Measurements from ENCODE around the gene SLC1A7.

The SLC1A7 gene

DNA sequence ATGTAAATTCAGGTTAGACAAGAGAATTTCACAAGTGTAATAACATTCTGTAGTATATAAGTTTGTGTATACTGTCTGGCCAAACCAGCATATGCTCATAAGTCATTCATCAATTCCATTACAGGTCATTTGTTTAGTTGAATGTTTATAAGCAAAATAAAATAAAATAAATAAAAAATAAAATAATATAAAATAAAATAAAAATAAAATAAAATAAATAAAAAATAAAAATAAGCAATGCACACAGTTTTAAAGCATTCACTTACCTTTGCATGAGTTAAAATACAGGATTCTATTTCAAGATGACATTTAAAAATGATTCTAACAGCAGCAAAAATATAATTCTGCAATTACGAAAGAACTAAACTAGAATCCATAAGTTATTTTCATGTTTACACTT lies 70.5 kb downstream of the SLC1A7 start:
- in situ Hi-C loops (cut with HindIII; ENCODE audit: low pct_ligation_motif_present, low pct_unique_long_range_greater_than_20kb, low sequenced_read_pairs) = no loop called here
- no peak for DNase-seq

DNA sequence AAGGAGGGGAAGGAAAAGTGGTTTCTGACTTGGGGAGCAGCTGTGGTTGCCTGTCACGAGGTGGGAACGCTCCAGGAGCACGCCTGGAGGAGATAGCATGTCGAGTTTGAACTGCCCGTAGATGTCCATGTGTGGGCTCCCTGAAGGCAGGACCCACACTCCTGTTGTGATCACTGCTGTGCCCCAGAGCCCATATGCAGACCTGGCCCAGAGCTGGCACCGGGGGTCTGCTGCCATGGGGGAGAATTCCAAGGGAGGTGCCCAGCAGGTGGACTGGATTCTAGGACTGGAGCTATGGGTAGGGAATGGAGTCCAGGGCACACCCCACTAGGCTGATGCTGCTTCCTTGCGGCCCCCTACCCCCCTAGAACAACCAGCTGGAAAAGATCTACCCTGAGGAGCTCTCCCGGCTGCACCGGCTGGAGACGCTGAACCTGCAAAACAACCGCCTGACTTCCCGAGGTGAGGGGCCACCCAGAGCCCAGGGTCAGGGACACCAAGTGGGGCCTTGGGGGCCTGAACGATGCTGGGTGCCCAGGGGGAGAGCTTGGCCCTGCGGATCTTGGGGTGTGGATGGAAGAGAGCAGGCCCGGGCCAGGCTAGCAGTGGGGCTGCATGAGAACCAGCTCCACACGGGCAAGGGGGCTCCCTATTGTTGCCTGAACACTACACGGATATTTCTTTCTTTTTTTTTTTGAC lies 71.1 kb downstream of the SLC1A7 start:
- in situ Hi-C loops (cut with HindIII; ENCODE audit: low pct_ligation_motif_present, low pct_unique_long_range_greater_than_20kb, low sequenced_read_pairs) = no loop called here
- DNase-seq = no peak

DNA sequence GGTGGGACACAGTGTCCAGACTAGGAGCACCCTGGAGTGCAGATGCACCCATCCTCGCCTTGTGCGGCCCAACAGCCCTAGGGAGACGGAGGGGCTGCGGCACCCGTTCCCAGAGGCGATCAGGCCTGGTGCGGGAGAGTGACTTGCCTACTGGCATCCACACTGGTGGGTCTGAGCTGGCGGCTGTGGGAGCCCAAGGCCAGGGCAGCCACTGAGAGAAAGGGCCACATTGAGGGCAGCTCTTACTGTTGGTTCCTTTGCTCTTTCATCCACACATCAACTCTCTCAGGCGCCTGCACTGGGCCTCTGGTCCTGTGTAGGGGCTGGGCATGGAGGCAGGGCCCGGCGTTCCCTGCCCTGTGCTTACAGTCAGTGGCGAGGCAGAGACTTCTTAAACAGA lies 71.8 kb downstream of the SLC1A7 start:
- in situ Hi-C loops (cut with HindIII; ENCODE audit: low pct_ligation_motif_present, low pct_unique_long_range_greater_than_20kb, low sequenced_read_pairs) = no loop called here
- no peak for DNase-seq

DNA sequence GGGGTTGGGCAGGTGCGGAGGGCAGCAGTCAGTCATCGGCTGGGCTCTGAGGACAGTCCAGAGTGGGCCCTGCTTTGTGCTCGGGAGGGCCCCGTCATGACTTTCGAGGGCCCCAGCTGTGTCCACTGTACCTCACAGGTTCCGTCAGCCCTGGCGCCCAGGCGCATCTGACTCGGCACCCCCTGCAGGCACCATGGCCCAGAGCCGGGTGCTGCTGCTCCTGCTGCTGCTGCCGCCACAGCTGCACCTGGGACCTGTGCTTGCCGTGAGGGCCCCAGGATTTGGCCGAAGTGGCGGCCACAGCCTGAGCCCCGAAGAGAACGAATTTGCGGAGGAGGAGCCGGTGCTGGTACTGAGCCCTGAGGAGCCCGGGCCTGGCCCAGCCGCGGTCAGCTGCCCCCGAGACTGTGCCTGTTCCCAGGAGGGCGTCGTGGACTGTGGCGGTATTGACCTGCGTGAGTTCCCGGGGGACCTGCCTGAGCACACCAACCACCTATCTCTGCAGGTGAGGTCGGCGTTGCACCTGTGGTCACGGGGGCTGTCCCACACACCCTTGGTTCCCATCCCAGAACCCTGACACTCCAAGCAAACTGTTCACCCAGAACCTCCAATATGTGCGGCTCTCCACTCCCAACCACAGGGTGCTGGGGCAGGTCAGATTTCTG lies 72.6 kb downstream of the SLC1A7 start:
- in situ Hi-C loops (cut with HindIII; ENCODE audit: low pct_ligation_motif_present, low pct_unique_long_range_greater_than_20kb, low sequenced_read_pairs) = no loop called here

DNA sequence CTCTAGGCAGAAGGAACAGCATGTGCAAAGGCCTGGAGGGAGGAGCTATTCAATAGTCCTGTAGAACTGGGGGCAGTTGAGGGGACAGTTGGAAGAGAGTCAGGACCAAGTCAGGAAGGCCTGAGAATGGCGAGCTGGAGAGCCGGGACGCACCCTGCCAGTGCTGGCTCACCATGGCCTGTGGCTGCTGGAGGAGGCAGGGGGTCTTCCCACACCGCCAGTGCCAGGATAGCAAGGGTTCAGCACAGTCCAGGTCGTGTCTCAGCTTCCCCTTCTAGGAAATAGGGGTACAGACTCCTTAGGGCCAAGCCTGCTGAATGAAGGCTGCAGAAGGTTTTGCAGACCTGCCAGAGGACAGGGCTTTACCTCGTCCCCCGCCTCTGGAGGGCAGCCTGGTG lies 73.2 kb downstream of the SLC1A7 start:
- no peak for DNase-seq
- in situ Hi-C loops (cut with HindIII; ENCODE audit: low pct_ligation_motif_present, low pct_unique_long_range_greater_than_20kb, low sequenced_read_pairs) = no loop called here

More for the DNA sequence above, 72.6 kb downstream of the SLC1A7 start:
- no peak for DNase-seq

DNA sequence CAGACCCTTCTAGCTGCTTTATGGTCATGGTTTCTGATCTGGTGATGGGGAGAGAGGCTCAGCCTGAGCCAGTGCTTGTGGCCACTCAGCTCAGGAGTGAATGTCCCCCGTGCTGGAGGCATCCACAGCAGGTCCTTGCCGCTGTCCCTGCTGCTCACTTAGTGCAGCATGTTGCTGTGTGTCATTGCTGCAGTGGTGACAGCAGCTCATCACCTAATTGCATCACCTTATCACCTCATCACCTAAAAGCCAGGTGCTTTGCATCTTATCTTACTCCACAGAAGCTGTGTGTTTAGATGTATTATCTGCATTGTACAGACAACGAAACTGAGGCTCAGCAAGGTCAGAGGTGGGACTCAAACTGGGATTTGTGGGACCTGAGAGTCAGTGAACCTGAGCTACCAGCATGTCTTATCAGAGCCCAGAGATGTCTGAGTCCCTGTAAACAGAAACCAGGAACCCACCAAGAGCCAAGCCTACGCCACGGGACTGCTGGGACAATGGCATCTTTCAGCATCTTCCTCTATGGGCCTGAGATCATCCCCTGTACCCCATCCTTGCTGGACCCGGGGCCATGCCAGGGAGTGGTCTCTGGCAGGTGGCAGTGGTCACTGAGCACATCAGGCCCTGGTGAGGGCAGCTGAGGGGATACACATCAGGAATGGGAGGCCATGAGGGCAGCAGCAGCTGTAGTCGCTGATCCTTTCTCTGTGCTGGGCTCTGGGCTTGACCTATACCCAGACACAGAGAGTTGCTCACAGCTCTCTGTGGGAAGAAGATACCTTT lies 73.9 kb downstream of the SLC1A7 start:
- no peak for DNase-seq
- in situ Hi-C loops (cut with HindIII; ENCODE audit: low pct_ligation_motif_present, low pct_unique_long_range_greater_than_20kb, low sequenced_read_pairs) = no loop called here

DNA sequence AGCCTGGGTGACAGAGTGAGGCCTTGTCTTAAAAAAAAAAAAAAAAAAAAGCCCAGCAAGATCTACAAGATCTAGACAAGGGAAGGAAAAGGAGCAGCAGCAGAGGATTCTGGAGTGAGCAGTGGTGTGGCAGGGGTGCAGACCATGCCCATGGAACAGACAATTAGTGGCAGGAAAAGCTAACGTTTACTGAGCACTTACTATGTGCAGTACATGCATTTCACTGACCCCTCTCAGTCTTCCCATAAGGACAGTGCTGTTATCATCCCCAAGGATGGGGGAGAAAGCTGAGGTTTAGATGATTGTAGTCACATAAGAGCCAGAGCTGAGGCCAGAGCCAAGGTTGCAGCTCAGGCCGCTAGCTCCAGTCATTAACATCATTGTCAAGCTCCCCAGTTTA lies 74.6 kb downstream of the SLC1A7 start:
- no peak for DNase-seq
- in situ Hi-C loops (cut with HindIII; ENCODE audit: low pct_ligation_motif_present, low pct_unique_long_range_greater_than_20kb, low sequenced_read_pairs) = no loop called here

DNA sequence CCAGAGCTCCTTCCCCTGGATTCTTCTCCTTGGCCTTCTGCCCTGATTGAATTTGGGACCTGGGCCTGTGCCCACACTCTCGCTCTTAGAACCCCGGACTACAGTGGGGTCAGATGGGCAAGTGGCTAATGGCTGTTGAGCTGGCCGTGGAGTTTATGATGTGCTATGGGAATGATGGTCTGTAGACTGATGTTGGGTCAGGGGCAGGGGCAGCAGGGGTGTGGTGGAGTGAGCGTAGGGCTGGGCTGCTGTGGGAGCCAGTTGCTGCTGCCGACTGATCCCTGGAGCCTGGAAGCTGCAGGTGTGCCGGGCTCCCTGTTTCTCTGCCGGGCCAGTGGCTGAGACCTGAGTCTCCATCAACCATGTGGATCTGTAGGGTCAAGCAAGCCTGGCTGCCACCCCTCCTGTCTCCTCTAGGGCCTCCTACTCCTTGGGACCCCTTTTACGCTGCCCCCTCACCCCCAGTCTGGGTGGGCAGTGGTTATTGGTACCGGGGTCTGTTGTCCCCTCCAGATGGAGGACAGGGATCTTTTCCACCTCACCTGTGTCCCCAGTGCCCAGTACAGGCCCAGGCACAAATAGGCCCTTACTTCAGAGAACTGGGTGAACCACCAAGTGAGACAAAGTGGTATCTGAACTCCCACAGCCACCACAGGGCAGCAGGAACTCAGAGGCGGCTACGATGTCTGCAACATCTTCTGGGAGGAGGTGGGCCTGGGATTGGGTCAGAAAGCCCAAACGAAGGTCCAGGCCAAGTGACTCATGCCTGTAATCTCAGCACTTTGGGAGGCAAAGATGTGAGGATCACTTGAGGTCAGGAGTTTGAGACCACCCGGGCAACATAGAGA lies 75.3 kb downstream of the SLC1A7 start:
- in situ Hi-C loops (cut with HindIII; ENCODE audit: low pct_ligation_motif_present, low pct_unique_long_range_greater_than_20kb, low sequenced_read_pairs) = no loop called here
- no peak for DNase-seq

DNA sequence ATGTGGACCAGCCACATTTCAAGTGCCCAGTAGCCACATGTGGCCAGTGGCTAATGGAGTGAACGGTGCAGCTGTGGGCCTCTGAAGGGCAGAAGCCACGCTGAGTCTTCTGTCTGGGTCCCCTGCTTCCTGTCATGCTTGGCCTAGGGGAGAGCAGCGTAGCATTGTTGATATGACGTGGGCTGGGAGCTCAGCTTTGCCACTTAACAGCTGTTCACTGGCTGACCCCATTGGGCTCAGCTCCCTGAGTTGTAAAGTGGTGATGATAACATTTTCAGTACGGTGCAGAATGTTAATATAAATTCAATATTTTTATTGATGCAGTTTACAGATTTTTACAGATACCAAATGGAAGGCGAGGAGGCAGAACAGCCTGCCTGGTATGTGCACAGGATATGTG lies 76.0 kb downstream of the SLC1A7 start:
- in situ Hi-C loops (cut with HindIII; ENCODE audit: low pct_ligation_motif_present, low pct_unique_long_range_greater_than_20kb, low sequenced_read_pairs) = no loop called here
- no peak for DNase-seq

DNA sequence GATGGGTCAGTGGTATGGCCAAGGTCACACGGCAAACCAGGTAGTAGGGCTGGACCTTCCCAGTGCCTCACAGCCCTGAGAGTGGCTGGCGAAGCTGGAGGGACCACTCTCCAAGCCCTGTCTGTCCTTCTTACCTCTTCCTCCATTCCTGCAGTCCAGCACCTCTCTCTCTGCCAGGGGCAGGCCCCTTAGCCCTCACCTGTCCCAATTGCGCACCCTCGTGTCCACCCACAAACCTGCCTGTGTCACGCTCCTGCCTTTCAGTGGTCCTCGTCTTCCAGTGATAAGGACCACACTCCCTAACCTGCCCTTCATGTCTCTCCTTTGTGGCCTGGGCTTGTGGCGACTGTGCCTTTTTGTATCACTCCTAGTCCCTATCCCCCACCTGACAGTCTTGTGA lies 77.0 kb downstream of the SLC1A7 start:
- in situ Hi-C loops (cut with HindIII; ENCODE audit: low pct_ligation_motif_present, low pct_unique_long_range_greater_than_20kb, low sequenced_read_pairs) = no loop called here
- DNase-seq = no peak

DNA sequence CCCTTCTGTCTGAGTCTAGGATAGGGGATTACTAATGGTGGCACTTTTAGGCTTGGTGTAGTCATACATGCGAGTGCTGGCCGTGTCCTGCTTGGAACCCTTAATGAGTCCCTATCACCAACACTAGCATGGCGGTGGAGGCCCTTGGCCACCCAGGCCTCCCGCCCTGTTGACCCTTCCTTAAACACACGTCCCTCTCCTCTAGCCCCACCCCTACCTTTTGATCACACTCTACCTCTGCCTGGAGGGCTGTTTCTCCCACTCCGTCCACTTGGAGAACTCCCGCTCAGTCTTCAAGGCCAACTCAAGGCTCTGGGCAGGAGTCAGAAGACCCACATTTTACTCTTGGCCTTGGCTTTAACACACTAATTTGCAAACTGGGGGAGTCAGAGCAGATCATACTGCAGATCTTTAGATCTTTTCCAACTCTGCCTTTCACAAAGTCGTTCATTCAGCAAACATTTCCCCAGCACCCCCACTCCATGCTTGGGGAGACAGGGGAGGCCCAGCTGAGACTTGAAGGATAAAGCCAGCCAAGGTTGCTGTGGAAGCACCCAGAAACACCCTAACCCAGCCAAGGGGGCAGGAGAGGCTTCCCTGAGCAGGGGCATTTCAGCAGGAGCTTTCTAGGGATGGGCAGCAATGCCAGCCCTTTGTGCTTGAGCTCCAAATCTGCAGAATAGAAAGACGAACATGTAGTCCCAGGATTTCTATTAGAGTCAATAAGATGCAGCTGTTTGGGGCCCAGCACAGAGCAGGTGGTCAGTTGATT lies 78.5 kb downstream of the SLC1A7 start:
- in situ Hi-C loops (cut with HindIII; ENCODE audit: low pct_ligation_motif_present, low pct_unique_long_range_greater_than_20kb, low sequenced_read_pairs) = no loop called here
- DNase-seq = no peak

DNA sequence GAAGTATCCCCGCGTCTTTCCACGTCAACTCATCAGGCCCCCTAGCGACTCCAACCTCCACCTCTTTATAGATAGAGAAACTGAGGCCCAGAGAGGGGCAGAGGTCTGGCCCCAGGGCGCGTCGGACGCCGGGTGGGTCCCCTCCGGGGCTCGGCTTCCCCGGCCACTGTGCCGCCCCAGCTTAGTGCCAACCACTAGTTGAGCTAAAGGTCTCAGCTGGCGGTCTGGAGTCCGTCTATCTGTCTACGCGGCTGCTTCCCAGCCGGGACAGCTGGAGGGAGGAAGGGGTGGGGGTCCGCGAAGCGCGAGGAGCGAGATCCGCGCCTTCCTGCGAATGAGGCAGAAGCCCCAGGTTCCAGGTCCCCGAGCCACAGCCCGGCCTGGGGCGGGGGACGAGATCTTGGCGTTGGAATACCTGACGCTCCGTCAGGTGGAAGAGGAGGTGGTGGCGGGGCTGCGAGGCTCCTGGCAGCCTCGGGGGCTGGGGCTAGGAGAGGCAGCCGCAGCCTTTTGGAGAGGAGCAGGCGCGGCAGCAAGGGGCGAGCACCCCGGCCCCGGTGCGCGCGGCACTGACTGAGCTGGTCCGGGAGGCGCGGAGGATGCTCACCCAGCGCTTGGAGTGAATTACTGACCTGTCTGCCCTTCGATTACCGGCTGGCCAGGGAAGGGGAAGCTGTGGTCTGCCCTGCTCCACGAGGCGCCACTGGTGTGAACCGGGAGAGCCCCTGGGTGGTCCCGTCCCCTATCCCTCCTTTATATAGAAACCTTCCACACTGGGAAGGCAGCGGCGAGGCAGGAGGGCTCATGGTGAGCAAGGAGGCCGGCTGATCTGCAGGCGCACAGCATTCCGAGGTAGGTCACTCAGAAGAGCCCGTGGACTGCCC lies 79.5 kb downstream of the SLC1A7 start:
- in situ Hi-C loops (cut with HindIII; ENCODE audit: low pct_ligation_motif_present, low pct_unique_long_range_greater_than_20kb, low sequenced_read_pairs) = no loop called here
- no peak for DNase-seq

DNA sequence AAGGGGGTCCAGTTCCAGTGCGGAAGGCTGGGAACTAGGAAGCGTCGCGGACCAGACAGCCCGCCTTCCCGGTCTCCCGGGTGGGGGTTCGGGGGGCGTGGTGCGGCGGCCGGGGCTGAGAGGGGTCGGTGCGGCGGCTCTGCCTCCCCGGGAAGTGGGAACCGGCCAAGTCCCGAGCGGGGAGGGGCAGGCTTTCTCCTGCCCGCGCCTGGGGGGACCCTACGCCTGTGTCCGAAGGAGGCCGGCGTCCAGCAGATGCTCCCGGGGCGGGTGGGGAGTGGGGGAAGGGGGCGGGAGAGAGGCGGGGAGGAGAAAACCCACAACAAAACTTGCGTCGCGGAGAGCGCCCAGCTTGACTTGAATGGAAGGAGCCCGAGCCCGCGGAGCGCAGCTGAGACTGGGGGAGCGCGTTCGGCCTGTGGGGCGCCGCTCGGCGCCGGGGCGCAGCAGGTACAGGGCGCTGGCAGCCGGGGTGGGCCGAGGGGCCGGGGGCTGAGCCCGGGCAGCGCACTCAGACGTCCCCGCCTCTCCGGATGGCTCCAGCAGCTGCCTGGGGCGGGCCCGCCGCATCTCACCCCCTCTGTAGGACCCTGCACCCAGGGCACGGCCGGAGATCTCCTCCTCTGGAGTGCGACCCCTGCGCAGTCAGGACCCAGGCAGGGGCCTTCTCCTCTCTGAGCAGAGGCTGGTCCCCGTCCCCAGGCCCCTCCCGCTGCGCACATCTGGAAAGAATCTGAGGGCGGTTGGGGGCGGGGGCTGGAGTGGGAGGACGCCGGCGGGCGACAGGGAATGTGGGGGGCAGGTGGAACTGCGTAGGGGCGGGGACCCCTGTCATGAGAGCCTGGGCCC lies 80.4 kb downstream of the SLC1A7 start, which contains the start of gene PODN:
Gene PODN, plus strand, starts transcription at position 355 of the 849 bp plus-strand sequence. CDS start 7,643 bp downstream, outside the sequence.
- in situ Hi-C loops (cut with HindIII; ENCODE audit: low pct_ligation_motif_present, low pct_unique_long_range_greater_than_20kb, low sequenced_read_pairs) = no loop called here
- DNase-seq = no peak

DNA sequence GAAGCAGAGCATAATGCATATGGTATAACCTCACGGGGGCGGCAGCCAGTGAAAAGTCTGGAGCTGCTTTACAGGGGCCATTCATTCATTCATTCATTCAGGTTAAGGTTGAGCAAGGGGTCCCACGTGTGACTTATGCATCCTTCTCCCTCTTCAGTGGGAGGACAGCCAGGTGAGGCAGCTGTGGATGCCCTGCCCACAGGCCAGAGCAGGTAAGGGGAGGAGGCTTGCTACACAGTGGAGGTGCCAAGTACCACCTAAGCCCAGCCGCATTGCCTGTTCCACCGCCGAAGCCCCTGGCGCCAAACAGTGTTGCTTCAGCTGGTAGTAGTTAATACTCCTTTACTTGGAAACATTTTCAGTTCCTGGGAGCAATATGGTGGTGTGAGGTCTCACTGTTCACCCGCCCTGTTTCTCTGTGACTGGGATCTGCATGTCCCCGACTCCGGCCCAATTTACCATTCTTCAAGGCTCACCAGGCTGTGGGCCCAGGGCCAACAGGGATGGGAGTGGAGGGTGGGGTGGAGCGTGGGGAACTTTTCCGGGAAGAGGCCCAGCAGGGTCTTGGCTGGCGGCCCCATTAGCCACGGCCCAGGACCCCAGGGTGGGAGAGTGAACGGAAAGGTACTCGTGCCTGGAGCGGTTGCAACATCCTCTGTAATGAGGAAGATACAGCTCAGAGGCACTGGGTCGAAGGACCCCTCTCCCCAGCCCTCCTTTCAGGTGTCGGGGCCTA lies 81.1 kb downstream of the SLC1A7 start:
- no peak for DNase-seq
- in situ Hi-C loops (cut with HindIII; ENCODE audit: low pct_ligation_motif_present, low pct_unique_long_range_greater_than_20kb, low sequenced_read_pairs) = no loop called here

DNA sequence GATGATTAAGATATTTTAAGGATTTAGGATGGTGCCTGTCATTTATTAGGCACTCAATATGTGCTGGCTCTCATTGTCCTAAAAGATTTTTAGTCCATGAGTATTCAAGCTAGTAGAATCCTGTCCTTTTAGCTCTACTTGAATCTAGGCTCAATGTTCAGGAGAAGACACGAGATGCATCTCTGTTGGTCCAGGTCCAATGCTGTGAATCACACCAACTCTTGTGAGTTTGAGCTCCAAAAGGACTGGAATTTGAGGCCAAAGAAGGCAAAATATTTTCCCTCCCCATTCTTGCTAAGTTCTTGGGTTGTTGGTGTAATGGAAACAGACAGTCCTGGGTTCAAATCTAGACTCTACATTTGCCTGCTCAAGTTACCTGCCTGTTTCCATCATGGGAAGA lies 81.9 kb downstream of the SLC1A7 start:
- in situ Hi-C loops (cut with HindIII; ENCODE audit: low pct_ligation_motif_present, low pct_unique_long_range_greater_than_20kb, low sequenced_read_pairs) = no loop called here
- no peak for DNase-seq

DNA sequence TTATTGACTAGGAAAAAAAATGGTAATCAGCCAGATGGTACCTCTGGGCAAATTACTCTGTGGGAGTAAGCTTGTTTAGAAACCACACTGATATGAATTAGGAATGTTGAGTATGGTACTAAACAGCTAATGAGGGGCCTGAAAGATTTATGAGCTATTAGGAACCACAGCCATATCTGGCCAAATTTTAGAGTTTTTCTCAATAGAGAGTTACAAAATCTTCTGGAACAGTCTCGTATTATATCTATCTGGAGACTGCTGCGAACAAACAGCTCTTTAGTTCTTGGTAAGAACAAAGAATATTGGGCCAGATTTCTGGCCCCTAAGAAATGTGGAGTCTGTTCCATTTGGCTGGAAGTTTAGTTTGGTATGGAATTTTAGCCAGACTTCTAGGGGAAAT lies 85.3 kb downstream of the SLC1A7 start:
- in situ Hi-C loops (cut with HindIII; ENCODE audit: low pct_ligation_motif_present, low pct_unique_long_range_greater_than_20kb, low sequenced_read_pairs) = no loop called here
- DNase-seq = no peak
